Activated CD4-positive, alpha-beta memory T cell treated with anti-CD3 and anti-CD28 coated beads for 36 hours (primary cell): Measurements from ENCODE around the gene TBC1D30. TPM values are rescaled to one million over a fixed set of nuclear protein-coding genes. Genes with fewer than 3 reads are reported as not detected.
"Not testable (repeated sequence)": the region's sequence is repeated elsewhere in the genome, so short reads cannot be mapped to it uniquely, and the experiment has no call there.

Source experiments
- CTCF ChIA-PET: fragments of 350-600 bp; sonication (Branson Sonifier 250); formaldehyde crosslinking; loops from one replicate; lab custom pipeline; 2021; ENCODE audit warnings: antibody characterized with exemption, inconsistent platforms; lab: Charles Lee
- POLR2A ChIA-PET: fragments of 350-600 bp; sonication (Branson Sonifier 250); formaldehyde crosslinking; loops from one replicate; lab custom pipeline; 2021; ENCODE audit warnings: antibody characterized with exemption; lab: Charles Lee
- DNase-seq: peaks from one replicate; pipeline ENCODE4 v3.0.0-alpha.2; 2020
- H3K27ac Mint-ChIP-seq: one replicate; pipeline ENCODE4 v1.8.0; 2021; ENCODE audit warnings: mixed read lengths
- H3K27me3 Mint-ChIP-seq: one replicate; pipeline ENCODE4 v1.8.0; 2021; ENCODE audit warnings: mixed read lengths
- H3K36me3 Mint-ChIP-seq: one replicate; pipeline ENCODE4 v1.8.0; 2021; ENCODE audit warnings: mixed read lengths
- H3K4me1 Mint-ChIP-seq: one replicate; pipeline ENCODE4 v1.8.0; 2021; ENCODE audit warnings: low read depth, mixed read lengths
- H3K4me3 Mint-ChIP-seq: one replicate; pipeline ENCODE4 v1.8.0; 2021; ENCODE audit warnings: mild to moderate bottlenecking, mixed read lengths
- H3K9me3 Mint-ChIP-seq: one replicate; pipeline ENCODE4 v1.8.0; 2021; ENCODE audit warnings: mixed read lengths
- intact Hi-C: fragments of 100-400 bp; cut with micrococcal nuclease; formaldehyde crosslinking; loops from one replicate; pipeline ENCODE4 v1.15.1; 2023
- total RNA-seq, 2 experiments: library from RNA; stranded (reverse); gene quantifications; one replicate each; pipeline ENCODE4 v1.2.3, GENCODE V29; 2021

The TBC1D30 gene
- total RNA-seq, 2 experiments from 2014 or later: 0.36 TPM; not detected in 1

DNA sequence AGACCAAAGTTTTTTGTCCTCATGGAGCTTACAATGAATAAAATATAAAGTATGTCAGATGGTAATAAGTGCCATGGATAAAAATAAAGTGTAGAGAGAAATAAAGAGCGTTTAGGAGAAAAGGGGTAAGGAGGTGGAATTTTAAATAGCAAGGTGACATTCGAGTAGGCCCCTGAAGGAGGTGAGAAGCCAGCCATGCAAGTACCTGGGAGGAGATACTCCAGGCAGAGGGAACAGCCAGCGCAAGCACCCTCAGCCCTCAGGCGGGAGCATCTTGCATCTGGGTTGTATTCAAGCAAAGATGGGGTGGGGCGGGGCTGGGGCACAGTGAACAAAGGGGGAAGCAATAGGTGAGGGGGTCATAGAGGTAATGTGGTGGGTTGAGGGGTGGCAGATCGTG lies 4.3 kb downstream of the TBC1D30 start:
- H3K27ac Mint-ChIP-seq: no peak overlapping the region
- peaks cover 18% of the 10 kb centered on the region for H3K4me1 Mint-ChIP-seq
- POLR2A ChIA-PET: no interaction called here
- CTCF ChIA-PET: interaction anchor here (1.1 kb wide), 1 partner anchor 27 kb away, joined by 3 read pairs; no protein-coding TSS in a partner anchor
- intact Hi-C loops: no loop called here
- no peak for DNase-seq
- H3K36me3 Mint-ChIP-seq: no peaks in the 10 kb centered on the region
- no peaks in the 10 kb centered on the region for H3K9me3 Mint-ChIP-seq
- no peak overlapping the region for H3K4me3 Mint-ChIP-seq
- peaks cover 58% of the 10 kb centered on the region for H3K27me3 Mint-ChIP-seq

GRCh38 chr12:64833928-64834327 lies 9.5 kb downstream of the TBC1D30 start:
- no peaks in the 10 kb centered on the region for H3K4me1 Mint-ChIP-seq
- no peak overlapping the region for H3K4me3 Mint-ChIP-seq
- peaks cover 22% of the 10 kb centered on the region for H3K27me3 Mint-ChIP-seq
- ChIA-PET CTCF (no interaction called here), POLR2A (no interaction called here)
- no peaks in the 10 kb centered on the region for H3K36me3 Mint-ChIP-seq
- H3K27ac Mint-ChIP-seq: no peak overlapping the region
- no peaks in the 10 kb centered on the region for H3K9me3 Mint-ChIP-seq
- no peak for DNase-seq
- intact Hi-C loops: no loop called here

DNA sequence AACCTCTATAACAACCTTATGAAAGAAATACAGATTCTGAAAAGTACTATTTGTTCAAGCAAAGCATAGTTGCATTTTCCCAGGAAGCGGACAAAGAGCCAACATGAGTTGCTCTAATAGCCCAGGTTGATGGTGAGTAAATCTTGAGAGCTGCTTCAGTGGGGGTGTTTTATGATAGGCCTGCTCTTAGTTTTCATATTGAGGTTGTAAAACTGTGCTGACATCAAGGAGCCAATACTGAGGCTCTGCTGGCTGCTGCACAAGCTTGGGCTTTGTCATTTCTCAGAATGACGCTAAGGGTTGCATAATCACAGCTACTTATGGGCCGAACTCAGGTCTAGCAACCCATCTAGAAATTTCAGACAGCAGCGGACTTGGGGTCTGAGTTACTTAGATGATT lies 11.5 kb downstream of the TBC1D30 start:
- no peak for DNase-seq
- Mint-ChIP-seq H3K27ac (no peak overlapping the region), H3K4me1 (no peaks in the 10 kb centered on the region), H3K9me3 (no peaks in the 10 kb centered on the region), H3K4me3 (no peak overlapping the region), H3K36me3 (no peaks in the 10 kb centered on the region), H3K27me3 (peaks cover 11% of the 10 kb centered on the region)
- ChIA-PET CTCF (interaction anchor here (1.0 kb wide), 1 partner anchor 34 kb away, joined by 5 read pairs; no protein-coding TSS in a partner anchor), POLR2A (no interaction called here)
- intact Hi-C loops: no loop called here

- intact Hi-C loops: no loop called here
- Mint-ChIP-seq H3K4me3 (no peak overlapping the region), H3K36me3 (no peaks in the 10 kb centered on the region), H3K9me3 (no peaks in the 10 kb centered on the region), H3K27ac (no peak overlapping the region), H3K27me3 (peaks cover 11% of the 10 kb centered on the region), H3K4me1 (no peaks in the 10 kb centered on the region)
- ChIA-PET CTCF (interaction anchor here (1.0 kb wide), 1 partner anchor 35 kb away, joined by 5 read pairs; no protein-coding TSS in a partner anchor), POLR2A (no interaction called here)
- DNase-seq: no peak
Observed at GRCh38 chr12:64836856-64837255, 12.4 kb downstream of the TBC1D30 start.

- ChIA-PET POLR2A (no interaction called here), CTCF (no interaction called here)
- Mint-ChIP-seq H3K27me3 (peaks cover 11% of the 10 kb centered on the region), H3K27ac (no peak overlapping the region), H3K9me3 (no peaks in the 10 kb centered on the region), H3K36me3 (no peaks in the 10 kb centered on the region), H3K4me1 (no peaks in the 10 kb centered on the region), H3K4me3 (no peak overlapping the region)
- intact Hi-C loops: no loop called here
- DNase-seq: no peak
Observed at GRCh38 chr12:64837427-64837826, 13.0 kb downstream of the TBC1D30 start.

- DNase-seq: no peak
- no peaks in the 10 kb centered on the region for H3K27me3 Mint-ChIP-seq
- H3K9me3 Mint-ChIP-seq: no peaks in the 10 kb centered on the region
- H3K36me3 Mint-ChIP-seq: no peaks in the 10 kb centered on the region
- ChIA-PET CTCF (interaction anchor here (0.7 kb wide), 1 partner anchor 40 kb away, joined by 3 read pairs; no protein-coding TSS in a partner anchor), POLR2A (no interaction called here)
- no peaks in the 10 kb centered on the region for H3K4me1 Mint-ChIP-seq
- no peak overlapping the region for H3K4me3 Mint-ChIP-seq
- H3K27ac Mint-ChIP-seq: no peak overlapping the region
- intact Hi-C loops: no loop called here
Observed at GRCh38 chr12:64840119-64840518, 15.7 kb downstream of the TBC1D30 start.

DNA sequence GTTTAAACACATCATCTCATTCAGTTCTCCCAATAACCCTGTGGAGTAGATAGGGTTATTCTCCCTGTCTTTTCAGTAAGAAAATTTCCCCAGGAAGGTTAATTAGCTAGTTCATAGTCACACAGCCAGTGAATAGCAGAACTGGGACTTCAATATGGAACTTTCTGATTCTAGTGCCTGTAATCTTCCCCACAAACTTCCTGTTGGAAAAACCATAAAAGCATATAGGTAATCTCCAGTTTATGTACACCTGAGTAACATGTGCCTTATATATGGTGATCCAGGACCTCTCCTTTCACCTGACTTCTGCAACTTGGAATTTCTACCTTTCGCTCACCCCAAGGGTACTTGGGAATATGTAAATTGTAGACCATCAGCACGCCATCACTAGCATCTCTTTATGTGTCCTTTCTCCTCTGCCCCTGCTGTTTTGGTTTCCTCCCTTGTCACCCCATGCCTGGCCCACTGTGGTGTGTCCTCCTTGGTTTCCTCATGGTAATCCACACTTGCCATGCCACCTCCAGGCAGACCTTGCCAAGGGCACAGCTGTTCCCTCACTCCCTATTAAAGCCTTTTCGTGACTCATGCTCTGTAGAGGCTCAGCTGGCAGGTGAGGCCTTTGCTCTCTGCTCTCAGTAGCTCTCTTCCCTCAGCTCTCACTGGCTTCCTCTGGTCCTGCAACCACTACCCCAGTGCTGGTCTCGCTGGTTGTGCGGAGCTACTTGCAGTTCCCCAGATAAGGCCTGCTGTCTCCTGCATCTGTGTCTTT lies 16.7 kb downstream of the TBC1D30 start:
- no peak for DNase-seq
- Mint-ChIP-seq H3K27me3 (no peaks in the 10 kb centered on the region), H3K4me3 (no peak overlapping the region), H3K4me1 (no peaks in the 10 kb centered on the region), H3K27ac (no peak overlapping the region), H3K36me3 (no peaks in the 10 kb centered on the region), H3K9me3 (no peaks in the 10 kb centered on the region)
- CTCF ChIA-PET: no interaction called here
- intact Hi-C loops: no loop called here
- POLR2A ChIA-PET: no interaction called here

- H3K4me3 Mint-ChIP-seq, CTCF ChIA-PET, H3K4me1 Mint-ChIP-seq, intact Hi-C loops, DNase-seq, H3K27ac Mint-ChIP-seq, H3K36me3 Mint-ChIP-seq: not testable (repeated sequence)
- Mint-ChIP-seq H3K27me3 (peaks cover 19% of the 10 kb centered on the region), H3K9me3 (peaks cover 10% of the 10 kb centered on the region)
- POLR2A ChIA-PET: interaction anchor here (0.6 kb wide), 1 partner anchor 27 kb away, joined by 5 read pairs; no protein-coding TSS in a partner anchor
Observed at GRCh38 chr12:64848409-64848808, 24.0 kb downstream of the TBC1D30 start.

DNA sequence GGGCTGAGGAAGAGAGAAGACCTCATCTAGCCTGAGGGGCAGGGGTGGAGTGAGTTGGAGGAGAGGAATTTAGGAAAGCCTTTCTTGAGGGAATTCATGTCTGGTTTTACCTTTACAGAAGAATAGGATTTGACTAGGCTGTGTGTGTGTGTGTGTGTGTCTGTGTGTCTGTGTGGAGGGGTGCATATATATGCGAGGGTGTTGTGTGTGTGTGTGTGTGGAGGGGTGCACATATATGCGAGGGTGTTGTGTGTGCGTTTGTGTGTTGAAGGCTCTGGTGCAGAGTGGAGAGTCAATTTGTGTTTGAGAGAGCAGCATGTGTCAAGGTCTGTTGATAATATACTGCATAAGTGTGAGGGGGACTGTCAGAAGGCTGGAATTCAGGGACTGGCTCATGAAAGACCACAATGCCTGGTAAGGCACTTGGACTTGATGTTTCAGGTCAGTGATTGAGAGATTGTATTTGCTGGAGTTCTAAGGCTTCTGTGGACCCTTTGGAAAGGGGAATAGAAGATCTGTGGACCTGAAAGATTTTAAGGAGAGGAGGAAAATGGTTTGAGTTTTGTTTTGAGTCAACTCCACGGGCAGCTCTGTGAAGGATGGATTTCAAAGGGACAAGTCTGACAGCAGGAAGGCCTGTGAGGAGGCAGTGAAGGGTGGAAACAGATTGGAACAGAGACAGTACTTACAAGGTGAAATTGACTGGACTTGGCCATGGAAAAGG lies 34.6 kb downstream of the TBC1D30 start:
- no peak for DNase-seq
- POLR2A ChIA-PET: no interaction called here
- Mint-ChIP-seq H3K9me3 (no peaks in the 10 kb centered on the region), H3K27ac (no peak overlapping the region), H3K4me1 (no peaks in the 10 kb centered on the region), H3K27me3 (peaks cover 9% of the 10 kb centered on the region), H3K36me3 (no peaks in the 10 kb centered on the region), H3K4me3 (no peak overlapping the region)
- CTCF ChIA-PET: no interaction called here
- intact Hi-C loops: no loop called here

GRCh38 chr12:64860446-64860998 lies 36.1 kb downstream of the TBC1D30 start:
- Mint-ChIP-seq H3K27ac (no peak overlapping the region), H3K36me3 (no peaks in the 10 kb centered on the region), H3K4me3 (no peak overlapping the region), H3K4me1 (no peaks in the 10 kb centered on the region), H3K9me3 (no peaks in the 10 kb centered on the region), H3K27me3 (peaks cover 5% of the 10 kb centered on the region)
- no peak for DNase-seq
- POLR2A ChIA-PET: interaction anchor here (0.6 kb wide), 1 partner anchor 9 kb away, joined by 3 read pairs; no protein-coding TSS in a partner anchor
- intact Hi-C loops: no loop called here
- CTCF ChIA-PET: interaction anchor here (0.9 kb wide), 1 partner anchor 63 kb away, joined by 3 read pairs; no protein-coding TSS in a partner anchor

DNA sequence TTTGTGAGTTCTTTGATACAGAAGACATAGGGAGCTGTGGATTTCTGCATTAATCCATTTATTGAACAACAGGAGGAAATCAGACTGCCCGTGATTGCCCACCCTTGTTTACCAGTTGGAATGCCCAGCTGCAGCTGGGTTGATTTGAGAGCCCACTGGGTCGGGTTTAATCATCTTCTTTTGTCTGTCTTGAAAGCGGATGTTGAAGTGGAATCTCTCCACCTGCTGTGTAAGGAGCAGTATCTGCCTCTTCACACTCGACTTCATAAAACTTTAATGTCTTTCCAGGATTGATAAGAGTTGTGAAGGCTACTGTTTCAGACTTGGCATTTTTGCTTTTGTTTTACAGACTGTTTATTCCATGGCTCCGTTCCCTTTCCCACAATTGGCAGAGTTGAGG lies 39.9 kb downstream of the TBC1D30 start:
- Mint-ChIP-seq H3K27me3 (peaks cover 6% of the 10 kb centered on the region), H3K9me3 (no peaks in the 10 kb centered on the region), H3K4me1 (no peaks in the 10 kb centered on the region), H3K27ac (no peak overlapping the region), H3K36me3 (no peaks in the 10 kb centered on the region), H3K4me3 (no peak overlapping the region)
- POLR2A ChIA-PET: no interaction called here
- no peak for DNase-seq
- intact Hi-C loops: no loop called here
- CTCF ChIA-PET: interaction anchor here (0.6 kb wide), 1 partner anchor 369 kb away, joined by 3 read pairs; no protein-coding TSS in a partner anchor

- no peak overlapping the region for H3K27ac Mint-ChIP-seq
- POLR2A ChIA-PET: no interaction called here
Observed at GRCh38 chr12:64875186-64875585, 50.7 kb downstream of the TBC1D30 start.

More at GRCh38 chr12:64875186-64875585, 50.7 kb downstream of the TBC1D30 start:
- DNase-seq: no peak
- Mint-ChIP-seq H3K4me1 (peaks cover 12% of the 10 kb centered on the region), H3K4me3 (no peak overlapping the region), H3K9me3 (no peaks in the 10 kb centered on the region), H3K27me3 (peaks cover 7% of the 10 kb centered on the region), H3K36me3 (no peaks in the 10 kb centered on the region)
- CTCF ChIA-PET: interaction anchor here (1.2 kb wide), 1 partner anchor 17 kb away, joined by 4 read pairs; no protein-coding TSS in a partner anchor
- intact Hi-C loops: no loop called here
